Measurements from ENCODE around the gene DDX27. TPM values are rescaled to one million over a fixed set of nuclear protein-coding genes. Genes with fewer than 3 reads are reported as not detected.

Gene DDX27
- total and polyA plus RNA-seq, 9 donors, result 30.4 to 44.9 (median 36.8) TPM

- 84 to 88% (median 85%) methylated on average over 9 of the region's 9 CpGs for WGBS, 3 donors
- intact Hi-C loops (cut with DNase I), result no loop called here
- DNase-seq, result no peak
- Histone ChIP-seq H3K9me3 (peaks cover 4 to 34% of the 10 kb centered on the region in 2 donors), H3K36me3 (no peaks in the 10 kb centered on the region), H3K27ac (no peak overlapping the region), H3K27me3 (no peaks in the 10 kb centered on the region), H3K4me1 (ENCODE audit: insufficient read depth) (peaks cover 14% of the 10 kb centered on the region), H3K4me3 (no peak overlapping the region)
- TF ChIP-seq POLR2A (IDR thresholded peaks at IDR 0.05) (no peak), CTCF (IDR thresholded peaks at IDR 0.05) (no peak), EP300 (IDR thresholded peaks at IDR 0.05) (no peak)
Observed at GRCh38 chr20:49281913-49282467, 62.8 kb downstream of the DDX27 start.

- H3K4me3 ChIP-seq, result no peak overlapping the region
- no peaks in the 10 kb centered on the region for H3K36me3 ChIP-seq
- H3K9me3 ChIP-seq, result peaks cover 4 to 41% of the 10 kb centered on the region in 2 donors
Observed at GRCh38 chr20:49282584-49283171, 63.5 kb downstream of the DDX27 start.

GRCh38 chr20:49283176-49283702 lies 64.0 kb downstream of the DDX27 start:
- TF ChIP-seq EP300 (IDR thresholded peaks at IDR 0.05) (no peak), CTCF (IDR thresholded peaks at IDR 0.05) (no peak), POLR2A (IDR thresholded peaks at IDR 0.05) (no peak)

More at GRCh38 chr20:49282584-49283171, 63.5 kb downstream of the DDX27 start:
- H3K4me1 ChIP-seq (ENCODE audit: insufficient read depth), result peaks cover 14% of the 10 kb centered on the region
- no peaks in the 10 kb centered on the region for H3K27me3 ChIP-seq
- no peak for DNase-seq
- TF ChIP-seq EP300 (IDR thresholded peaks at IDR 0.05) (no peak), POLR2A (IDR thresholded peaks at IDR 0.05) (no peak), CTCF (IDR thresholded peaks at IDR 0.05) (no peak)
- intact Hi-C loops (cut with DNase I), result no loop called here
- H3K27ac ChIP-seq, result no peak overlapping the region
- WGBS, 3 donors, result 83 to 85% (median 84%) methylated on average over 20 of the region's 20 CpGs

GRCh38 chr20:49283703-49284625 lies 64.7 kb downstream of the DDX27 start:
- no peaks in the 10 kb centered on the region for H3K27me3 ChIP-seq
- H3K4me3 ChIP-seq, result no peak overlapping the region
- intact Hi-C loops (cut with DNase I), result no loop called here
- H3K9me3 ChIP-seq, result peaks cover 4 to 42% of the 10 kb centered on the region in 2 donors
- no peak overlapping the region for H3K27ac ChIP-seq
- WGBS, 3 donors, result 92 to 98% (median 95%) methylated on average over 3 of the region's 3 CpGs
- no peaks in the 10 kb centered on the region for H3K36me3 ChIP-seq
- TF ChIP-seq POLR2A (IDR thresholded peaks at IDR 0.05) (no peak), CTCF (IDR thresholded peaks at IDR 0.05) (no peak), EP300 (IDR thresholded peaks at IDR 0.05) (no peak)
- peaks cover 14% of the 10 kb centered on the region for H3K4me1 ChIP-seq (ENCODE audit: insufficient read depth)
- DNase-seq, result no peak

More at GRCh38 chr20:49283176-49283702, 64.0 kb downstream of the DDX27 start:
- 92 to 96% (median 95%) methylated on average over 9 of the region's 9 CpGs for WGBS, 3 donors
- no peaks in the 10 kb centered on the region for H3K27me3 ChIP-seq
- H3K27ac ChIP-seq, result no peak overlapping the region
- H3K36me3 ChIP-seq, result no peaks in the 10 kb centered on the region
- DNase-seq, result no peak
- H3K4me3 ChIP-seq, result no peak overlapping the region
- H3K9me3 ChIP-seq, result peaks cover 4 to 42% of the 10 kb centered on the region in 2 donors
- intact Hi-C loops (cut with DNase I), result no loop called here
- peaks cover 14% of the 10 kb centered on the region for H3K4me1 ChIP-seq (ENCODE audit: insufficient read depth)

All from ovary (tissue), 9 donors.